ENCODE data around the gene NEGR1. TPM values are rescaled to one million over a fixed set of nuclear protein-coding genes. Genes with fewer than 3 reads are reported as not detected.

NEGR1 gene
- total and polyA plus RNA-seq, 9 of the 15 experiments (the other 6 are each of a cell fraction or from before 2014, with no cell fraction given), result not detected

- no peak for TF ChIP-seq CREM (IDR thresholded peaks at IDR 0.05; ENCODE audit: low read depth)
- TF ChIP-seq ZFP36 (IDR thresholded peaks at IDR 0.05; ENCODE audit: low read depth, low read length, partially characterized antibody), result no peak
- no peak for TF ChIP-seq GATA2 (CRISPR knock-in tag; IDR thresholded peaks at IDR 0.05)
- no peak for TF ChIP-seq THRAP3 (IDR thresholded peaks at IDR 0.05; ENCODE audit: borderline replicate concordance)
- TF ChIP-seq ZNF431 (CRISPR knock-in tag; IDR thresholded peaks at IDR 0.05), result no peak
- TF ChIP-seq RFX1 (IDR thresholded peaks at IDR 0.05), result no peak
- no peak for TF ChIP-seq SRSF1 (IDR thresholded peaks at IDR 0.05; ENCODE audit: low read depth, low read length)
- no peak for TF ChIP-seq HNRNPL (IDR thresholded peaks at IDR 0.05; ENCODE audit: low read depth, low read length)
- no peak for TF ChIP-seq ZNF282 (CRISPR knock-in tag; IDR thresholded peaks at IDR 0.05)
- no peak for TF ChIP-seq KLF6 (CRISPR knock-in tag; IDR thresholded peaks at IDR 0.05; ENCODE audit: borderline replicate concordance)
- H4K20me1 ChIP-seq (replicated peaks; ENCODE audit: control insufficient read depth, insufficient read depth, low read length), result no peaks in the 10 kb centered on the region
- no peaks in the 10 kb centered on the region for H3K4me1 ChIP-seq (replicated peaks in 1 of 2; ENCODE audit: control insufficient read depth in 2 of 2, insufficient read depth in 2 of 2, low read length in 2 of 2)
- DNase-seq (ENCODE audit: extremely low read depth in 1 of 4, low spot score in 3 of 4) (no peak), ATAC-seq (no peak), FAIRE-seq (no peak)
- intact Hi-C loops (cut with micrococcal nuclease), result no loop called here
- H3K27me3 ChIP-seq (ENCODE audit: control insufficient read depth in 2 of 2, insufficient read depth in 2 of 2, low read length in 2 of 2), result no peaks in the 10 kb centered on the region
- no peak overlapping the region for H3K4me3 ChIP-seq
- BruUV-seq (replicated peaks), result no TSS peak
- no peak overlapping the region for H3K4me2 ChIP-seq (ENCODE audit: insufficient read depth, low read length)
- no peaks in the 10 kb centered on the region for H3K9me3 ChIP-seq (replicated peaks; ENCODE audit: control insufficient read depth, insufficient read depth, low read depth, low read length)
- H3K79me2 ChIP-seq (ENCODE audit: control insufficient read depth, insufficient read depth, low read length), result no peaks in the 10 kb centered on the region
- no peak overlapping the region for H3K9ac ChIP-seq (ENCODE audit: insufficient read depth in 1 of 2, low read depth in 2 of 2, low read length in 2 of 2)
- WGBS (ENCODE audit: insufficient coverage, low coverage, missing lambda C conversion rate), result 5% methylated on average over 3 of the region's 3 CpGs
- ChIA-PET POLR2A (no interaction called here), CTCF (ENCODE audit: low intra/inter-chr PET ratio) (no interaction called here)
- no peaks in the 10 kb centered on the region for H3K36me3 ChIP-seq (ENCODE audit: control insufficient read depth, insufficient read depth, low read length)
- no peak overlapping the region for H3K27ac ChIP-seq (ENCODE audit: extremely low read depth, low read depth, low read length)
- in situ Hi-C loops (cut with MboI), result no loop called here
- H3K9me1 ChIP-seq (ENCODE audit: control insufficient read depth, insufficient read depth, low read length), result no peaks in the 10 kb centered on the region
- no peak overlapping the region for H2AFZ ChIP-seq (ENCODE audit: low read depth, low read length)
These were observed 501.7 kb downstream of the NEGR1 start for GRCh38 chr1:71780681-71781080.
